ENCODE results near the gene OR56A3. TPM values are rescaled to one million over a fixed set of nuclear protein-coding genes. Genes with fewer than 3 reads are reported as not detected.
"Not testable (repeated sequence)": the region's sequence is repeated elsewhere in the genome, so short reads cannot be mapped to it uniquely, and the experiment has no call there.

Gene OR56A3
- total RNA-seq: not detected

GRCh38 chr11:5941951-5942350 is at the start of gene OR56A3:
OR56A3 (plus strand) TSS chr11:5942251; CDS start chr11:5947347, 5,096 bp downstream.
- DNase-seq: no peak

GRCh38 chr11:5892908-5893307 is 49.1 kb upstream of the OR56A3 start, which contains the start of gene OR52E5:
OR52E5 (plus strand) TSS chr11:5893208; CDS start chr11:5900777, 7,569 bp downstream.
- no peak for DNase-seq

GRCh38 chr11:5899534-5899933 is 42.5 kb upstream of the OR56A3 start:
- no peak for DNase-seq

GRCh38 chr11:5910540-5910939 is 31.5 kb upstream of the OR56A3 start:
- no peak for DNase-seq

- DNase-seq: no peak
Measured at GRCh38 chr11:5922749-5923426, 19.2 kb upstream of the OR56A3 start.

GRCh38 chr11:5923427-5923776 is 18.6 kb upstream of the OR56A3 start:
- no peak for DNase-seq

- DNase-seq: no peak
Measured at GRCh38 chr11:5923794-5924193, 18.3 kb upstream of the OR56A3 start.

- no peak for DNase-seq
Measured at GRCh38 chr11:5928271-5928670, 13.8 kb upstream of the OR56A3 start.

- no peak for DNase-seq
Measured at GRCh38 chr11:5928811-5929210, 13.2 kb upstream of the OR56A3 start.

- DNase-seq: no peak
Measured at GRCh38 chr11:5929571-5930368, 12.3 kb upstream of the OR56A3 start.

- no peak for DNase-seq
Measured at GRCh38 chr11:5930614-5931013, 11.4 kb upstream of the OR56A3 start.

- DNase-seq: no peak
Measured at GRCh38 chr11:5931061-5931460, 11.0 kb upstream of the OR56A3 start.

- DNase-seq: no peak
Measured at GRCh38 chr11:5932671-5933070, 9.4 kb upstream of the OR56A3 start.

- DNase-seq: no peak
Measured at GRCh38 chr11:5933116-5933515, 8.9 kb upstream of the OR56A3 start.

- no peak for DNase-seq
Measured at GRCh38 chr11:5937868-5938602, 4.0 kb upstream of the OR56A3 start.

GRCh38 chr11:5938603-5938965 is 3.5 kb upstream of the OR56A3 start:
- DNase-seq: no peak

- DNase-seq: no peak
Measured at GRCh38 chr11:5940748-5941147, 1.3 kb upstream of the OR56A3 start.

- DNase-seq: no peak
Measured at GRCh38 chr11:5955586-5955985, 13.5 kb downstream of the OR56A3 start.

- not testable (repeated sequence) for DNase-seq
Measured at GRCh38 chr11:5960704-5961320, 18.8 kb downstream of the OR56A3 start.

GRCh38 chr11:5966958-5967357 is 24.9 kb downstream of the OR56A3 start:
- DNase-seq: no peak

- DNase-seq: no peak
Measured at GRCh38 chr11:5967708-5968107, 25.7 kb downstream of the OR56A3 start.

- DNase-seq: no peak
Measured at GRCh38 chr11:5968394-5968793, 26.3 kb downstream of the OR56A3 start, which contains the start of gene OR56A5. OR56A5 (minus strand) TSS chr11:5968494; CDS start chr11:5968494, 0 bp downstream.

- no peak for DNase-seq
Measured at GRCh38 chr11:5973530-5973929, 31.5 kb downstream of the OR56A3 start.
